DMS153 treated with DMSO at 0.1 percent for 48 hours (cell line): ENCODE data around the gene PRDM2.

Experiments
- DNase-seq: peaks from one replicate; lab custom pipeline; 2025; ENCODE audit not compliant: unreplicated experiment; lab: John Stamatoyannopoulos, UW

Gene PRDM2

GRCh38 chr1:13809461-13810159 lies 109.6 kb downstream of the PRDM2 start:
- DNase-seq: no peak

DNA sequence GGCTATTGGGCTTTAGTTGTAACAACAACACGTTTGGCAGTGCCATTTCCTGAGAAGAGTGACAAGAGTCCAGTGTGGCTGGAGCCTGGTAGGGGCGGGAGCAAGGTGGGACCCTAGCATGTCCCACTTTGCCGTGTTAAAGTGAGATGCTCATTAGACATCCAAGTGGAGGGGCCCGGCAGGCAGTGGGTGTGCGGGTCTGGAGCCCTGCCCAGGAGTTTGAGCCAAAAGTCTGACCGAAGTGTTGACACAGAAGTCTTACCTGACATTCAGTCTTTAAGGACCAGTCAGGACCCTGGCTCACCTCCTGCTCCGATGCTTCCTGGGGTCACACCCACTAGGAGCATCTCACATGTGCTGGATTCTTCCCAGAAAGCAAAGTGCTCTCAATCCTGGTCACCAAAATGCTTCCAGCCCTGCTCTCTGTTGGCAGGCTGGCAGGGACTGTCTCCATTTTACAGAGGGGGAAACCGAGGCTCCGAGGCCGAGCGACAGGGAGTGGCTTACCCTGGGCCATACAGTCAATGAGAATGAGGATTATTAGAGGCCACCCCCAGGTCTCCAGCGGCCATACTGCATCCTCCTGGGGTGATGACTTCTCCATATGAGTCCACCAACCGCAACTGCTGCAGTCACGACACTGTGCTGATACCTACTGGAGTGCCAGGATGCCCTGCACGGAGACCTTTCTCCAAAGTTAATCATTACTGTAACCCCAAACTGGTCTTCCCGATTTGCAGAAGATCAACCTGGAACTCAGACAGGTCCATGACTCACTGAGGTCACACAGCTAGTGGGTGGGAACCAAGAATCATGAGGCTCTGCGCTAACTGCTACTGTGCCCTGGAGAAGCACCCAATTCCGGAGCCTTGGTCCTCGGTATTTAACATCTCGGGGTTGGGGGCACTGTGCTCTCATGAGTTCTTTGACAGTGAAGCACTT lies 112.7 kb downstream of the PRDM2 start:
- DNase-seq: no peak

- no peak for DNase-seq
Measured at GRCh38 chr1:13813398-13814012, 113.5 kb downstream of the PRDM2 start.

DNA sequence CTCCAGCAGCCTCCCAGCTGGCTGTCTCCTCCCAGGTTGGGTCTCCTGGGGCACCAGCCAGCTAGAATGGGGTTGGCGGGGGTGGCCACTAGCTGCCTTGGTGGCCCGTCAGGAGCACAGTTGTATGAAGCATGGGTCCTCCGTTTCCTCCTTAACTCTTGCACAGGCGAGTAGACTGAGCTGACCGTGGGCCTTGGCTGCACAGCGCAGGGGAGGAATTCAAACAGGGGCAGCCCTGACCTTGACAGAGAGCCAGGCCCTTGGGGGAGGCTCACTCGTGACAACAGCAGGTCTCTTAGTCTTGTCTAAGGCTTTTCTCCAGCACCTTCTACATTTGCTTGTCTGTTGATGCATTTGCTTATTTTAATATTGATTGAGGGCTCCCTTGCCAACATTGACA lies 114.1 kb downstream of the PRDM2 start:
- DNase-seq: no peak

GRCh38 chr1:13816016-13816760 lies 116.2 kb downstream of the PRDM2 start:
- no peak for DNase-seq

- DNase-seq: no peak
Measured at GRCh38 chr1:13817906-13818305, 117.9 kb downstream of the PRDM2 start.

- no peak for DNase-seq
Measured at GRCh38 chr1:13818926-13819325, 118.9 kb downstream of the PRDM2 start.

GRCh38 chr1:13819642-13820041 lies 119.7 kb downstream of the PRDM2 start:
- DNase-seq: no peak

DNA sequence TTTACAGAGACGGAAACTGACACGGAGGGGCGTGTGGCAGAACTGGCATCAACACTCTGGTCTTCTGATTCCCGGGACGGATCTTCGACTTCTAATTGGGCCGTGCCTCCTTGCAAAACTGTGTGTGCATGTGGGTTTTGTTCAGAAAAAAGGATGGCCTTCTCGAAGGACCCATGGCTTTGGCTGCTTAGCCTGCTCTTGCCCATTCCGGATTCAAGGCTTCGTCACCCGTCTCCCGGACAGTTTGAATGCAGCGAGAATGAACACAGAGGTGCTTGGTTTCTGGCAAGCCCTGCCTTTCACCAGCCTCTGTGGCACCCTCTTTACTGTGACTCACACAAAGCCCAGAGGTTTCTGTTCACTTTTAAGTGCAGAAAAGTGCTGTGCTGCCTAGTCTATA lies 120.1 kb downstream of the PRDM2 start:
- DNase-seq: no peak

- DNase-seq: no peak
Measured at GRCh38 chr1:13820456-13820855, 120.5 kb downstream of the PRDM2 start.

GRCh38 chr1:13823126-13823880 lies 123.3 kb downstream of the PRDM2 start:
- no peak for DNase-seq

GRCh38 chr1:13823936-13824335 lies 123.9 kb downstream of the PRDM2 start:
- no peak for DNase-seq

DNA sequence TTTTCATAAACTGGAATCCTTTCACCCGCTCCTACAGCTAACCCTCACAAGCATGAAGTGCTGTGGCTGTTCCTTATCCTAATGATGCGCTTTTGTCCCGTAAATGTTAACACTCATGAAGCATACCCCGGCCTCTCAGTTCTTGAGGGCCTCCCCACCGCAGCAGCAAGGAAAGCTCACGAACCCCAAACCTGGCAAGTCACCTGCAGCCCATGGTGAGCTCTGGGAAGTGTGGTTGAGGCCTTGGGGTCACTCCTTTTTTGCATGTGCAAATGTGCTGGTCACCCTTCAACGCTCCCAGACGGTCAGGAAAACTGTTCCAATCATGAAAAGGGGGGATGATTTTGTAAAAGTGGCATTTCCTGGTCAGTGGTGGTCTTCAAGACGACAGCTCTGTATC lies 124.6 kb downstream of the PRDM2 start:
- no peak for DNase-seq

- no peak for DNase-seq
Measured at GRCh38 chr1:13825033-13825432, 125.0 kb downstream of the PRDM2 start.

GRCh38 chr1:13826009-13826408 lies 126.0 kb downstream of the PRDM2 start:
- no peak for DNase-seq

DNA sequence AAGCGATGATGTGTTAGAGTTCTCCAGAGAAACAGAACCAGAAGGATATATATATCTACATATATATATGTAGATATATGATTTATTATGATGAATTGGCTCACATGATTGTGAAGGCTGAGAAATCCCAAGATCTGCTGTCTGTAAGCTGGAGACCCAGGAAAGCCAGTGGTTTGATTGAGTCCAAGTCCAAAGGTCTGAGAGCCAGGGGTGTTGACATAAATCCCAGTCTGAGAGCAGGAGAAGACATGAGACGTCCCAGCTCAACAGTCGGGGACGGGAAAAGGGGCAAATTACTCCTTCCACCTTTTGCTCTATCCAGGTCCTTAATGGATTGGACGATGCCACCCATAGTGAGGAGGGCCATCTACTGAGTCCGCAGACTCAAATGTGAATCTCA lies 126.6 kb downstream of the PRDM2 start:
- DNase-seq: no peak

DNA sequence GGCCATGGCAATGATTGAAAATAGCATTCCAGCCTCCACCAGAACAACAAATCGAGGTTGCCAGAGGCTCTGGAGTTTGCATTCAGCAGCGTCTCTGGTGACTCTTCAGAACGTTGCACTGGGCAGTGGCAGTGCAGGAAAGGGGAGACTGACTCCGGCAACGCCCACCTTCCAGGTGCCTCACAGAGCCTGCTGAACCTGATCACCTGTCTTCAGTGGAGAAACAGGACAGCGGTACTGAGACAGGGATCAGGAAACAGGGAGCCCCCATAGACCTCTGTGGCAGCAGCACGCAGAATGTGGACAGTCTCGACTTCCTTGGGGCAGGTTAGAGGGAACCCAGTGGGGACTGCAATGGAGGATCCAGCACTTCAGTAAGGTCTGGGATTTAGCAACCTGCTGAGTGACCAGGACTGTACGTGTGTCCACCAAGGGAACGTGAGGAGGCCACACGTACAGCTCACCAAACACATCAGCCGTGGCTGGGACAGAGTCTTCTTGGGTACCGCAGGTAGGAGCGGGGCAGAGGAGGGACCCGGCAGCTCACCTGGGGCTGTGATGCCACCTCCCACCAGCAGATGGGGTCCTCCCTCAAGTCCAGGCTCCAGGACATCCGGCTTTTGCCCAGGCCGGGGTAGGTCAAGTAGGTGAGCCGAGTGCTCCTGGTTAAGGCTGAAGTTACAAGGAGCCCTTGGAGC lies 128.6 kb downstream of the PRDM2 start:
- DNase-seq: peak; percentile 60

DNA sequence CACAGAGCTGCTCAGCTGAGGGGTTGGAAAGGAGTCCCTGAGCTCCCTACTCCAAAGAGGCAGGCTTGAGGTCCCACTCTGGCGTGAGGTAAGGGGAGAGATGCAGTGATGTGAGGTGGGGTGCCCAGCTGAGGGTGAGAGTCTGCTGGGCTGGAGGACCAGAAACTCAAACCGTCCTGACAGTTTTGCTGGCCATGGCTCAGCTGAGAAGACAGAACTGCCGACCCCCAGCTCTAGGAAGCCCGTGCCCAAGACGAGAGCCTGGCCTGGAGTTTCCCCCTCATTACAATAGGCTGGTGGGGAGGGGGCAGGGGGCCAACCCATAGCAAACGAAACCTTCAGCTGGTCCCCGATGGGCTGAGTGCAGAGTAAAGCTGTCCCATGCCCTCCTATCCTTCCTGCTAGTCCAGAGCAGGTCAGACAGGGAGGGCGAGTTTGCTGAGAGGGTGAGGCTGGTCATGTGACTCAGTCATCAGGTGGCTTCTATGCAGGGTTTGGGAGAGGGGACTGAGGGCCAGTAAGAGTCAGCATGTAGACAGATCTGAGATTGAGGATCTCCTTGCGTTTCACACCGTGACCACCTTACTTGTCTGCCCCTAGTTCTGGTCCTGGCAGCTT lies 129.3 kb downstream of the PRDM2 start:
- no peak for DNase-seq

- no peak for DNase-seq
Measured at GRCh38 chr1:13830170-13830569, 130.2 kb downstream of the PRDM2 start.
